AG09319 (cell line): ENCODE results near the gene PLAC8.

Experiments
- DNase-seq: peaks from one replicate; pipeline ENCODE4 v3.0.0-alpha.2; 2010; ENCODE audit warnings: low read depth; ENCODE audit errors: extremely low read depth
- TF ChIP-seq, protein P1 (sequence below): IDR thresholded peaks from 2 replicates; pipeline ENCODE4 v1.5.1; 2011; ENCODE audit warnings: low read depth, mild to moderate bottlenecking, inconsistent platforms, low read length, moderate library complexity

The PLAC8 gene

DNA sequence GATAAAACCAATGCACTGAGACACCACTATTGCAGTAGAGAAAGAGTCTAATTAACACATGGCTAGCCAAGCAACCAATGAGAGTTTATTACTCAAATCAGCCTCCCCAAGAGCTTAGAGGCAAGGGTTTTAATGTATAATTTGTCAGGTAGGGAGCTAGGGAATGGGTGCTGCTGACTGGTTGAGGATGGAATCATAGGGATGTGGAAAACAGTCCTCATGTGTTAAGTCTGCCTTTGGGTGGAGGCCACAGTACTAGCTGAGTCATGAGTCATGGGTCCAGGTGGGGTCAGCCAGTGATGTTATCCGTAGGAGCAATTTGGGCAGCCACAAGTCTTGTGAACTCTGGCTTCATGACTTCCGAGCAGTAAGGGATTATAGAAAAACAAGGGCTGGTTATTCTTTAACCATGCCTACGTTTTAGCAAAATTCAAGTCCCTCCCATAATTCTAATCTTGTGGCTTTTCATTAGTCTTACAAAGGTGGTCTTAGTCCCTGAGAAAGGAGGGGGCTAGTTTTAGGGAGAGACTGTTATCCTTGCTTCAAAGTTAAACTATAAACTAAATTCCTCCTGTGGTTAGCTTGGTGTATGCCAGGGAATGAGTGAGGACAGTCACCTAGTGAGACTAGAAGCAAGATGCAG lies 25.1 kb upstream of the PLAC8 start:
- TF ChIP-seq, protein P1, sequence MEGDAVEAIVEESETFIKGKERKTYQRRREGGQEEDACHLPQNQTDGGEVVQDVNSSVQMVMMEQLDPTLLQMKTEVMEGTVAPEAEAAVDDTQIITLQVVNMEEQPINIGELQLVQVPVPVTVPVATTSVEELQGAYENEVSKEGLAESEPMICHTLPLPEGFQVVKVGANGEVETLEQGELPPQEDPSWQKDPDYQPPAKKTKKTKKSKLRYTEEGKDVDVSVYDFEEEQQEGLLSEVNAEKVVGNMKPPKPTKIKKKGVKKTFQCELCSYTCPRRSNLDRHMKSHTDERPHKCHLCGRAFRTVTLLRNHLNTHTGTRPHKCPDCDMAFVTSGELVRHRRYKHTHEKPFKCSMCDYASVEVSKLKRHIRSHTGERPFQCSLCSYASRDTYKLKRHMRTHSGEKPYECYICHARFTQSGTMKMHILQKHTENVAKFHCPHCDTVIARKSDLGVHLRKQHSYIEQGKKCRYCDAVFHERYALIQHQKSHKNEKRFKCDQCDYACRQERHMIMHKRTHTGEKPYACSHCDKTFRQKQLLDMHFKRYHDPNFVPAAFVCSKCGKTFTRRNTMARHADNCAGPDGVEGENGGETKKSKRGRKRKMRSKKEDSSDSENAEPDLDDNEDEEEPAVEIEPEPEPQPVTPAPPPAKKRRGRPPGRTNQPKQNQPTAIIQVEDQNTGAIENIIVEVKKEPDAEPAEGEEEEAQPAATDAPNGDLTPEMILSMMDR = no peak
- DNase-seq = no peak

DNA sequence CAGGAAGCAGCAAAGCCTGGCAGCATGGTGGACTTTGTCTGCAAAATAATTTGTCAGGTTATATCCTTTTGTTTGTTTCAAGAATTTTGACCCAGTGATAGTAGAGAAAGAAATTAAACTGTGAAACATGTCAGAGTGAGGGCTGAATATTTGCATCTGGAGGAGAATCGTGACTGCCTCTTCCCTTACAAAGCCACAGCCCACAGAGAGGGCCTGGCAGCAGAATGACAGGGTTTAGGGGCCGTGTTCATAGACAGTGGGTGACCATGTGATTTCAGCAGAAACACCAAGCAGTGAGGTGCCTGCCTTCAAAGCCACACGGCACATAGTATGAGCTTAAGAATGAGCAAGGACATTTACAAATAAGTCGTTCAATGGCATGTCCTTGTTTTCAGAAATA lies 24.4 kb upstream of the PLAC8 start:
- TF ChIP-seq, protein P1 = no peak
- no peak for DNase-seq

DNA sequence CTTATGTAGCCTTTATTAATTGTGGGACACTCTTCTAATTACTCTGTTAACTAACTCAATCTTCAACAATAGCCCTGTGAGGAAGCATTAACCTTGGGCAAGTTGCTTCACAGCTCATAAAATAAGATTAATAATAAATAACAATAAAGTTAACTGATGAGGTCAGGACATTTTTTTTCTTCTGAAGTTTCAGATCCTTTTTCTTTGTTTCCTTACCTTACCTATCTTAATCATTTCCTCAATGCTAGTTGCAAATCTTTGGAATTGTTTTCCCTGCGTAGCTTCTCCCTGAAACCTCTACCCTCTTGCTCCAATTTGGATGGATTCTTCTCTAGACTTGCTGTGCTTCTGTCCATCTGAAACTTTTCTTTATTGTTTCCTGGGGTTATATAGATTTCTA lies 17.5 kb upstream of the PLAC8 start:
- DNase-seq = no peak
- TF ChIP-seq, protein P1 = no peak

GRCh38 chr4:83129264-83129663 lies 14.7 kb upstream of the PLAC8 start:
- TF ChIP-seq, protein P1 = no peak
- no peak for DNase-seq

DNA sequence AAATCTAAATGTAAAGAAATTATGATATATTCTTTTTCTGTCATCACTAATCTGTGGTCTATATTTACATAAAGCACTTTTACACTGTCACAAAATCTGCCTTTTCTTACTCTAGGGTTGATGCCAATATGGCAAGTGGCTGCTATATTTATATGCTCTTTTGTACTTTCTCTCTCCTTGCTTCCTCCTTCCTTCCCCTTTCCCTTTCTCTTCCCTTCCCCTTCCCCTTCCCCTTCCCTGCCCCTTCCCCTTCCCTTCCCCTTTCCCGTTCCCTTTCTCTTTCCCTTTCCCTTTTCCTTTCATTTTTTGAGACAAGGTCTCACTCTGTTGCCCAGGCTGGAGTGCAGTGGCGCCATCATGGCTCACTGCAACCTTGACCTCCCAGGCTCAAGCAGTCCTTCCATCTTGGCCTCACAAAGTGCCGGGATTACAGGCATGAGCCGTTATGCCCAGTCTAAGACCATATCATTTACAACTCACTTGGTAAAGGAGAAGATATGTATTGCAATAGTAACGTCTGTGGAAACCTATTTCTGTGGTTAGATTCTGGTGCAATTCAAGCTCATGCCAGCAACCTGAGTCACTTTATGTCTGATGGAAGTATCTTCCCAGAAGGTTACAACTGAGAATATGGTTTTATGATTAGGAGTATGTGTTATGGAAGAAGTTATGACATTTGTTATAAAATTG lies 13.9 kb upstream of the PLAC8 start:
- TF ChIP-seq, protein P1 = no peak
- DNase-seq = peak; percentile 53

DNA sequence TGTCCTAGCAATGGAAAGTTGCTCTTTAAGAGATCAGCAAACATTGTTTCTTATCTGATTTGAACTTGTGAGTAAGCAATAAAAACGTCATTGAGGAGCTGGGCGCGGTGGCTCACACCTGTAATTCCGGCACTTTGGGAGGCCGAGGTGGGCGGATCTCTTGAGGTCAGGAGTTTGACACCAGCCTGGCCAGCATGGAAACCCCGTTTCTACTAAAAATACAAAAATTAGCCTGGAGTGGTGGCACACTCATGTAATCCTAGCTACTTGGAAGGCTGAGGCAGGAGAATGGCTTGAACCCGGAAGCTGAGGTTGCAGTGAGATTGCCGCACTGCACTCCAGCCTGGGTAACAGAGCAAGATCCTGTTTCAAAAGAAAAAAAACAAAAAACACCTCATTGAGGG lies 11.2 kb upstream of the PLAC8 start:
- TF ChIP-seq, protein P1 = no peak
- DNase-seq = no peak

- TF ChIP-seq, protein P1 = no peak
- no peak for DNase-seq
These were observed 9.7 kb upstream of the PLAC8 start for GRCh38 chr4:83124111-83124780.
